Astrocyte of the hippocampus (primary cell): Measurements from ENCODE around the gene ZNF576.
"Not testable (repeated sequence)": the region's sequence is repeated elsewhere in the genome, so short reads cannot be mapped to it uniquely, and the experiment has no call there.

Experiments used
- DNase-seq: peaks from one replicate; pipeline ENCODE4 v3.0.0; 2011; ENCODE audit warnings: low read depth, low spot score

The ZNF576 gene

GRCh38 chr19:43625918-43626579 is 29.7 kb downstream of the ZNF576 start:
- no peak for DNase-seq

GRCh38 chr19:43626838-43627237 is 30.4 kb downstream of the ZNF576 start:
- DNase-seq = no peak

GRCh38 chr19:43628646-43629326 is 32.4 kb downstream of the ZNF576 start:
- no peak for DNase-seq

- no peak for DNase-seq
Measured at GRCh38 chr19:43631491-43631890, 35.1 kb downstream of the ZNF576 start.

GRCh38 chr19:43633520-43633919 is 37.1 kb downstream of the ZNF576 start:
- no peak for DNase-seq

- no peak for DNase-seq
Measured at GRCh38 chr19:43634068-43634467, 37.7 kb downstream of the ZNF576 start.

- peak; percentile 38 for DNase-seq
Measured at GRCh38 chr19:43634506-43634871, 38.1 kb downstream of the ZNF576 start.

GRCh38 chr19:43634872-43635560 is 38.6 kb downstream of the ZNF576 start:
- DNase-seq = peak; percentile 48

GRCh38 chr19:43635561-43635940 is 39.2 kb downstream of the ZNF576 start:
- DNase-seq = not testable (repeated sequence)

GRCh38 chr19:43636121-43636683 is 39.8 kb downstream of the ZNF576 start:
- peak; percentile 70 for DNase-seq

- DNase-seq = no peak
Measured at GRCh38 chr19:43638214-43638994, 42.0 kb downstream of the ZNF576 start.

GRCh38 chr19:43638995-43639518 is 42.7 kb downstream of the ZNF576 start:
- no peak for DNase-seq

GRCh38 chr19:43639519-43640423 is 43.4 kb downstream of the ZNF576 start, which contains the start of gene CADM4:
Gene CADM4 (minus strand): TSS chr19:43639850. CDS start chr19:43639790, 60 bp downstream.
- peak; percentile 46 for DNase-seq

GRCh38 chr19:43640424-43640757 is 44.0 kb downstream of the ZNF576 start:
- DNase-seq = no peak

- no peak for DNase-seq
Measured at GRCh38 chr19:43641333-43641732, 44.9 kb downstream of the ZNF576 start.

GRCh38 chr19:43642531-43642930 is 46.1 kb downstream of the ZNF576 start:
- no peak for DNase-seq

- DNase-seq = no peak
Measured at GRCh38 chr19:43643326-43643725, 46.9 kb downstream of the ZNF576 start.

GRCh38 chr19:43644181-43644580 is 47.8 kb downstream of the ZNF576 start:
- no peak for DNase-seq

- DNase-seq = no peak
Measured at GRCh38 chr19:43648633-43649032, 52.2 kb downstream of the ZNF576 start.

- no peak for DNase-seq
Measured at GRCh38 chr19:43649514-43649913, 53.1 kb downstream of the ZNF576 start.
